Trophoblast cell (in vitro differentiated cells and primary cell): ENCODE measurements around the gene UBALD1.

ENCODE experiments used
- DNase-seq, 2 donors: peaks; one replicate each; pipeline ENCODE4 v3.0.0-alpha.2; 2016
- H2AFZ ChIP-seq: 2 replicates; pipeline ENCODE4 v1.6.1; 2013; ENCODE audit warnings: low read length, moderate library complexity, mild to moderate bottlenecking; ENCODE audit not compliant: insufficient read depth, poor library complexity
- H2AK5ac ChIP-seq: 2 replicates; pipeline ENCODE4 v1.6.1; 2013; ENCODE audit warnings: mild to moderate bottlenecking, low read length
- H2BK120ac ChIP-seq: 2 replicates; pipeline ENCODE4 v1.6.1; 2013; ENCODE audit warnings: low read length, mild to moderate bottlenecking, moderate library complexity; ENCODE audit not compliant: insufficient read depth, poor library complexity
- H2BK12ac ChIP-seq: 2 replicates; pipeline ENCODE4 v1.6.1; 2013; ENCODE audit warnings: mild to moderate bottlenecking, low read length, moderate library complexity
- H2BK5ac ChIP-seq: 2 replicates; pipeline ENCODE4 v1.6.1; 2013; ENCODE audit warnings: low read length, low read depth, moderate library complexity, mild to moderate bottlenecking; ENCODE audit not compliant: poor library complexity
- H3K14ac ChIP-seq: 2 replicates; pipeline ENCODE4 v1.6.1; 2013; ENCODE audit warnings: mild to moderate bottlenecking, low read length
- H3K18ac ChIP-seq: 2 replicates; pipeline ENCODE4 v1.6.1; 2013; ENCODE audit warnings: mild to moderate bottlenecking, low read length
- H3K23ac ChIP-seq: 2 replicates; pipeline ENCODE4 v1.6.1; 2013; ENCODE audit warnings: low read length
- H3K27ac ChIP-seq: 2 replicates; pipeline ENCODE4 v1.5.1; 2013; ENCODE audit warnings: low read depth, mild to moderate bottlenecking, inconsistent platforms, low read length, moderate library complexity
- H3K27me3 ChIP-seq: 2 replicates; pipeline ENCODE4 v1.6.1; 2013; ENCODE audit warnings: inconsistent platforms, mild to moderate bottlenecking, low read length, moderate library complexity; ENCODE audit not compliant: insufficient read depth
- H3K36me3 ChIP-seq, 2 experiments: 1 replicate in 1 of 2; 2 replicates in 1 of 2; pipeline ENCODE4 v1.6.1; 2013; ENCODE audit warnings: low read length in 2 of 2, mild to moderate bottlenecking in 2 of 2, moderate library complexity in 1 of 2; ENCODE audit not compliant: insufficient read depth in 2 of 2, control insufficient read depth in 1 of 2
- H3K4ac ChIP-seq: 2 replicates; pipeline ENCODE4 v1.6.1; 2013; ENCODE audit warnings: low read depth, mild to moderate bottlenecking, low read length, moderate library complexity
- H3K4me1 ChIP-seq, 2 experiments: 1 replicate in 1 of 2; 2 replicates in 1 of 2; pipeline ENCODE4 v1.6.1; 2013; ENCODE audit warnings: low read length in 2 of 2, mild to moderate bottlenecking in 2 of 2, moderate library complexity in 1 of 2; ENCODE audit not compliant: insufficient read depth in 2 of 2, control insufficient read depth in 1 of 2
- H3K4me2 ChIP-seq: 2 replicates; pipeline ENCODE4 v1.6.1; 2013; ENCODE audit warnings: inconsistent platforms, mild to moderate bottlenecking, low read length, moderate library complexity
- H3K4me3 ChIP-seq: 2 replicates; pipeline ENCODE4 v1.5.1; 2013; ENCODE audit warnings: mild to moderate bottlenecking, low read depth, low read length, inconsistent platforms
- H3K79me1 ChIP-seq: one replicate; pipeline ENCODE4 v1.6.1; 2013; ENCODE audit warnings: low read length
- H3K79me2 ChIP-seq: 2 replicates; pipeline ENCODE4 v1.6.1; 2013; ENCODE audit warnings: low read length, mild to moderate bottlenecking; ENCODE audit not compliant: control insufficient read depth, insufficient read depth, poor library complexity
- H3K9ac ChIP-seq: 2 replicates; pipeline ENCODE4 v1.6.1; 2013; ENCODE audit warnings: mild to moderate bottlenecking, low read length
- H3K9me3 ChIP-seq: 2 replicates; pipeline ENCODE4 v1.6.1; 2013; ENCODE audit warnings: low read depth, mild to moderate bottlenecking, control low read depth, inconsistent platforms, low read length; ENCODE audit not compliant: insufficient read depth
- H4K12ac ChIP-seq: 2 replicates; pipeline ENCODE4 v1.6.1; 2013; ENCODE audit warnings: low read depth, mild to moderate bottlenecking, low read length, moderate library complexity
- H4K8ac ChIP-seq: 2 replicates; pipeline ENCODE4 v1.6.1; 2013; ENCODE audit warnings: low read depth, mild to moderate bottlenecking, low read length, moderate library complexity
- H4K91ac ChIP-seq: one replicate; pipeline ENCODE4 v1.6.1; 2013; ENCODE audit warnings: low read depth, mild to moderate bottlenecking, low read length, moderate library complexity
- WGBS: extraction: QIAGEN DNeasy Blood & Tissue Kit; methylation state at CpG from one replicate; pipeline ENCODE4 v1.1.7; 2013; ENCODE audit warnings: missing lambda C conversion rate; ENCODE audit not compliant: insufficient read length, insufficient coverage; ENCODE audit errors: extremely low coverage; 5-methylcytosine and 5-hydroxymethylcytosine counted together

Gene UBALD1

DNA sequence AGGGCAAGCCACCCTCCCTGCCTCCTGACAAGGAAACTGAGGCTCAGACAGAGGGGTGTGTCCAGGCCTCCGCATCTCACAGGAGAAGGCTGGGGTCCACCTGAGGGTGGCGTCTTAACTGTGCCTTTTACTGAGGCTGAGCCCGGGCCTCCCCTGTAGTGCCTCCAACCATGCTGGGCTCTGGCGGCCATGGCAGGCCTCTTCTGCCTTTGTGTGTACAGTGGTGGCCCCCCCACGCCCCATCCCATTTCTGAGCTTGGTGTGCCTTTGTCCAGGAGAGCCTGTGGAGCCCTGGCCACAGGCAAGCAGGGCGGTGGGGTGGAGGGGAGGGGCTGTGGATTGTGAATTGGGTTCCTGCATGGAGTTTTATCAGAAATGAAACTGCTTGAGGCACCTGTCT is 41.1 kb upstream of the UBALD1 start:
- Histone ChIP-seq H4K8ac (no peak overlapping the region), H3K36me3 (peaks cover 79 to 83% of the 10 kb centered on the region in 2 experiments), H3K4me2 (no peak overlapping the region), H3K4me3 (no peak overlapping the region), H3K4me1 (no peaks in the 10 kb centered on the region), H3K27me3 (no peaks in the 10 kb centered on the region), H3K79me2 (no peaks in the 10 kb centered on the region), H3K18ac (no peak overlapping the region), H2BK5ac (no peak overlapping the region), H3K23ac (no peak overlapping the region), H4K91ac (no peak overlapping the region), H3K9ac (no peak overlapping the region), H2BK120ac (no peak overlapping the region), H2AFZ (no peak overlapping the region), H3K79me1 (no peaks in the 10 kb centered on the region), H2BK12ac (no peak overlapping the region), H2AK5ac (no peak overlapping the region), H3K4ac (no peak overlapping the region), H3K9me3 (peaks cover 6% of the 10 kb centered on the region), H3K14ac (no peak overlapping the region), H3K27ac (no peak overlapping the region), H4K12ac (no peak overlapping the region)
- no peak for DNase-seq
- WGBS, result no CpG with 5 or more reads among the region's 6 CpGs

GRCh38 chr16:4654964-4655590 is 40.4 kb upstream of the UBALD1 start:
- no peak overlapping the region for H2BK12ac ChIP-seq
- no peak overlapping the region for H4K12ac ChIP-seq
- no peak overlapping the region for H3K14ac ChIP-seq
- H3K79me2 ChIP-seq, result no peaks in the 10 kb centered on the region
- H3K9me3 ChIP-seq, result peaks cover 6% of the 10 kb centered on the region
- H4K8ac ChIP-seq, result no peak overlapping the region
- peaks cover 78% of the 10 kb centered on the region in 2 experiments for H3K36me3 ChIP-seq
- no peak overlapping the region for H3K4me3 ChIP-seq
- no peak overlapping the region for H3K4me2 ChIP-seq
- H4K91ac ChIP-seq, result no peak overlapping the region
- no peak overlapping the region for H3K18ac ChIP-seq
- H3K4me1 ChIP-seq, result no peaks in the 10 kb centered on the region
- no CpG with 5 or more reads among the region's 12 CpGs for WGBS
- no peaks in the 10 kb centered on the region for H3K27me3 ChIP-seq
- DNase-seq, result no peak
- no peak overlapping the region for H3K9ac ChIP-seq
- no peak overlapping the region for H3K23ac ChIP-seq
- no peak overlapping the region for H2AFZ ChIP-seq
- no peaks in the 10 kb centered on the region for H3K79me1 ChIP-seq
- no peak overlapping the region for H3K27ac ChIP-seq
- no peak overlapping the region for H2BK120ac ChIP-seq
- no peak overlapping the region for H2BK5ac ChIP-seq
- no peak overlapping the region for H2AK5ac ChIP-seq
- H3K4ac ChIP-seq, result no peak overlapping the region

GRCh38 chr16:4654011-4654963 is 39.6 kb upstream of the UBALD1 start:
- no peak for DNase-seq
- Histone ChIP-seq H4K12ac (no peak overlapping the region), H3K27ac (no peak overlapping the region), H2AFZ (no peak overlapping the region), H3K4me3 (no peak overlapping the region), H2BK12ac (no peak overlapping the region), H2BK120ac (no peak overlapping the region), H3K4me2 (no peak overlapping the region), H4K91ac (no peak overlapping the region), H3K79me2 (no peaks in the 10 kb centered on the region), H3K27me3 (no peaks in the 10 kb centered on the region), H3K9ac (no peak overlapping the region), H2AK5ac (no peak overlapping the region), H3K9me3 (peaks cover 6% of the 10 kb centered on the region), H3K4ac (no peak overlapping the region), H4K8ac (no peak overlapping the region), H3K14ac (no peak overlapping the region), H3K23ac (no peak overlapping the region), H3K36me3 (peaks cover 70 to 75% of the 10 kb centered on the region in 2 experiments), H2BK5ac (no peak overlapping the region), H3K79me1 (no peaks in the 10 kb centered on the region), H3K4me1 (no peaks in the 10 kb centered on the region), H3K18ac (no peak overlapping the region)
- WGBS, result no CpG with 5 or more reads among the region's 16 CpGs

DNA sequence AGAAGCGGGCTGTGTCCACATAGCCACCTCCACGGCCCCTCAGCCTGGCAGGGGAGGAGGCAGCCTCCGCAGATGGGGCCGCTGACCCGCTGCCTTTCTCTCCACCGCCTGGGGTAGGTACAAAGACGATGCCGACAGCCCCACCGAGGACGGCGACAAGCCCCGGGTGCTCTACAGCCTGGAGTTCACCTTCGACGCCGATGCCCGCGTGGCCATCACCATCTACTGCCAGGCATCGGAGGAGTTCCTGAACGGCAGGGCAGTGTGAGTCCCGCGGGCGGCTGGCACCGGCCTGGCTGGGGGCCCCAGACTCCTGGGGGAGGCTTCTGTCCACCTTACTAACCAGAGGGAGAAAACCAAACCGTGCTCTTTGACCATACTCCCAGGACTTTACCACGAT is 37.9 kb upstream of the UBALD1 start:
- no peaks in the 10 kb centered on the region for H3K79me1 ChIP-seq
- H3K23ac ChIP-seq, result no peak overlapping the region
- no peak overlapping the region for H2BK5ac ChIP-seq
- H3K14ac ChIP-seq, result no peak overlapping the region
- H3K18ac ChIP-seq, result no peak overlapping the region
- H4K8ac ChIP-seq, result no peak overlapping the region
- peaks cover 10% of the 10 kb centered on the region for H3K9me3 ChIP-seq
- no peak overlapping the region for H3K4ac ChIP-seq
- WGBS, result no CpG with 5 or more reads among the region's 25 CpGs
- no peak overlapping the region for H2AFZ ChIP-seq
- H4K91ac ChIP-seq, result no peak overlapping the region
- no peak overlapping the region for H3K27ac ChIP-seq
- no peak overlapping the region for H3K4me2 ChIP-seq
- no peak overlapping the region for H3K9ac ChIP-seq
- DNase-seq, result no peak
- H2BK12ac ChIP-seq, result no peak overlapping the region
- H3K4me3 ChIP-seq, result no peak overlapping the region
- no peak overlapping the region for H2BK120ac ChIP-seq
- no peaks in the 10 kb centered on the region for H3K4me1 ChIP-seq
- H4K12ac ChIP-seq, result no peak overlapping the region
- H3K36me3 ChIP-seq, result peaks cover 60 to 69% of the 10 kb centered on the region in 2 experiments
- H3K27me3 ChIP-seq, result no peaks in the 10 kb centered on the region
- H2AK5ac ChIP-seq, result no peak overlapping the region
- no peaks in the 10 kb centered on the region for H3K79me2 ChIP-seq
